WTC11 (cell line): ENCODE results near the gene ZNF235.

Experiments
- ATF2 ChIP-seq: sonication (generic); formaldehyde crosslinking; IDR thresholded peaks from 2 replicates; pipeline ENCODE4 v1.8.1; 2022; ENCODE audit warnings: low read depth, missing genetic modification reagents, borderline replicate concordance
- ATF6 ChIP-seq: sonication (generic); formaldehyde crosslinking; IDR thresholded peaks from 2 replicates; pipeline ENCODE4 v1.8.1; 2023; ENCODE audit warnings: mild to moderate bottlenecking, missing genetic modification reagents
- CBFB ChIP-seq: sonication (generic); formaldehyde crosslinking; IDR thresholded peaks from 2 replicates; pipeline ENCODE4 v1.8.1; 2022; ENCODE audit warnings: mild to moderate bottlenecking, low read depth, missing genetic modification reagents
- E2F5 ChIP-seq: sonication (generic); formaldehyde crosslinking; IDR thresholded peaks from 2 replicates; pipeline ENCODE4 v1.8.1; 2022; ENCODE audit warnings: mild to moderate bottlenecking, moderate library complexity, missing genetic modification reagents
- JUN ChIP-seq: sonication (generic); formaldehyde crosslinking; IDR thresholded peaks from 2 replicates; pipeline ENCODE4 v1.8.0; 2023; ENCODE audit warnings: mild to moderate bottlenecking, missing genetic modification reagents
- SMAD3 ChIP-seq: sonication (generic); formaldehyde crosslinking; IDR thresholded peaks from 2 replicates; pipeline ENCODE4 v1.8.0; 2022; ENCODE audit warnings: missing genetic modification reagents, mild to moderate bottlenecking, borderline replicate concordance
- SP1 ChIP-seq: sonication (generic); formaldehyde crosslinking; conservative IDR thresholded peaks from 2 replicates; pipeline ENCODE4 v1.8.1; 2022; ENCODE audit warnings: missing genetic modification reagents
- ZNF121 ChIP-seq: sonication (generic); formaldehyde crosslinking; IDR thresholded peaks from 2 replicates; pipeline ENCODE4 v1.8.0; 2023; ENCODE audit warnings: missing genetic modification reagents
- ZNF263 ChIP-seq: sonication (generic); formaldehyde crosslinking; IDR thresholded peaks from 2 replicates; pipeline ENCODE4 v1.8.1; 2022; ENCODE audit warnings: low read depth, mild to moderate bottlenecking, moderate library complexity, missing genetic modification reagents
- TF ChIP-seq, protein P1 (sequence below): sonication (generic); formaldehyde crosslinking; IDR thresholded peaks from 2 replicates; pipeline ENCODE4 v1.8.0; 2023; ENCODE audit warnings: missing genetic modification reagents
- TF ChIP-seq, protein P2 (sequence below): fragments of 200-600 bp; IDR thresholded peaks from 2 replicates; pipeline ENCODE4 v1.8.0; 2022; ENCODE audit warnings: antibody characterized with exemption
- TF ChIP-seq, protein P3 (sequence below): sonication (generic); formaldehyde crosslinking; IDR thresholded peaks from 2 replicates; pipeline ENCODE4 v1.8.1; 2022; ENCODE audit warnings: missing genetic modification reagents, borderline replicate concordance
- TF ChIP-seq, protein P4 (sequence below): sonication (generic); formaldehyde crosslinking; IDR thresholded peaks from 2 replicates; pipeline ENCODE4 v1.8.0; 2022; ENCODE audit warnings: mild to moderate bottlenecking, missing genetic modification reagents

DNA sequence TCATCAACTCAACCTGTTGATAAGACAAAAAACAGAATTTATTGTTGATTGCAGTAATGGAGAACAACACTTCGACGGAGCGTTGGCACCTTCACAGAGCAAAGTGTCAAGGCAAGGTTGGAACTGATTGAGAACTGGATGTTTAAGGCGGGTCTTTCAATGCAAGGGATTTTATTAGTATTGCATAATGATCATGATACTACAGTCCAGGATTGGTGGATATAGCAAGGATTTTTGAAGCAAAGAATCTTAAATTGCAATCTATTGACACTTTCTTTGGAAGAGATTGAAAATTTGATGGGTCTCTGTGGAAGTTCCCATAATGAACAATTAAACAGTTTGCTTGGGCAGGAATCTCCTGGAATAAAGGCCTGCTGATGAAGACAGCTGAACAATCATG lies 632 bp upstream of the ZNF235 start:
- no peak for TF ChIP-seq ZNF263
- TF ChIP-seq, protein P1, sequence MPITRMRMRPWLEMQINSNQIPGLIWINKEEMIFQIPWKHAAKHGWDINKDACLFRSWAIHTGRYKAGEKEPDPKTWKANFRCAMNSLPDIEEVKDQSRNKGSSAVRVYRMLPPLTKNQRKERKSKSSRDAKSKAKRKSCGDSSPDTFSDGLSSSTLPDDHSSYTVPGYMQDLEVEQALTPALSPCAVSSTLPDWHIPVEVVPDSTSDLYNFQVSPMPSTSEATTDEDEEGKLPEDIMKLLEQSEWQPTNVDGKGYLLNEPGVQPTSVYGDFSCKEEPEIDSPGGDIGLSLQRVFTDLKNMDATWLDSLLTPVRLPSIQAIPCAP, result no peak
- TF ChIP-seq SMAD3 (CRISPR knock-in tag), result no peak
- TF ChIP-seq, protein P2, sequence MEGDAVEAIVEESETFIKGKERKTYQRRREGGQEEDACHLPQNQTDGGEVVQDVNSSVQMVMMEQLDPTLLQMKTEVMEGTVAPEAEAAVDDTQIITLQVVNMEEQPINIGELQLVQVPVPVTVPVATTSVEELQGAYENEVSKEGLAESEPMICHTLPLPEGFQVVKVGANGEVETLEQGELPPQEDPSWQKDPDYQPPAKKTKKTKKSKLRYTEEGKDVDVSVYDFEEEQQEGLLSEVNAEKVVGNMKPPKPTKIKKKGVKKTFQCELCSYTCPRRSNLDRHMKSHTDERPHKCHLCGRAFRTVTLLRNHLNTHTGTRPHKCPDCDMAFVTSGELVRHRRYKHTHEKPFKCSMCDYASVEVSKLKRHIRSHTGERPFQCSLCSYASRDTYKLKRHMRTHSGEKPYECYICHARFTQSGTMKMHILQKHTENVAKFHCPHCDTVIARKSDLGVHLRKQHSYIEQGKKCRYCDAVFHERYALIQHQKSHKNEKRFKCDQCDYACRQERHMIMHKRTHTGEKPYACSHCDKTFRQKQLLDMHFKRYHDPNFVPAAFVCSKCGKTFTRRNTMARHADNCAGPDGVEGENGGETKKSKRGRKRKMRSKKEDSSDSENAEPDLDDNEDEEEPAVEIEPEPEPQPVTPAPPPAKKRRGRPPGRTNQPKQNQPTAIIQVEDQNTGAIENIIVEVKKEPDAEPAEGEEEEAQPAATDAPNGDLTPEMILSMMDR, result no peak
- no peak for TF ChIP-seq ATF6 (CRISPR knock-in tag)
- TF ChIP-seq SP1 (CRISPR knock-in tag), result no peak
- TF ChIP-seq ZNF121, result no peak
- TF ChIP-seq, protein P3, sequence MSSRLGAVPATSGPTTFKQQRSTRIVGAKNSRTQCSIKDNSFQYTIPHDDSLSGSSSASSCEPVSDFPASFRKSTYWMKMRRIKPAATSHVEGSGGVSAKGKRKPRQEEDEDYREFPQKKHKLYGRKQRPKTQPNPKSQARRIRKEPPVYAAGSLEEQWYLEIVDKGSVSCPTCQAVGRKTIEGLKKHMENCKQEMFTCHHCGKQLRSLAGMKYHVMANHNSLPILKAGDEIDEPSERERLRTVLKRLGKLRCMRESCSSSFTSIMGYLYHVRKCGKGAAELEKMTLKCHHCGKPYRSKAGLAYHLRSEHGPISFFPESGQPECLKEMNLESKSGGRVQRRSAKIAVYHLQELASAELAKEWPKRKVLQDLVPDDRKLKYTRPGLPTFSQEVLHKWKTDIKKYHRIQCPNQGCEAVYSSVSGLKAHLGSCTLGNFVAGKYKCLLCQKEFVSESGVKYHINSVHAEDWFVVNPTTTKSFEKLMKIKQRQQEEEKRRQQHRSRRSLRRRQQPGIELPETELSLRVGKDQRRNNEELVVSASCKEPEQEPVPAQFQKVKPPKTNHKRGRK (CRISPR knock-in tag), result no peak
- no peak for TF ChIP-seq CBFB
- TF ChIP-seq, protein P4, sequence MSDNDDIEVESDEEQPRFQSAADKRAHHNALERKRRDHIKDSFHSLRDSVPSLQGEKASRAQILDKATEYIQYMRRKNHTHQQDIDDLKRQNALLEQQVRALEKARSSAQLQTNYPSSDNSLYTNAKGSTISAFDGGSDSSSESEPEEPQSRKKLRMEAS (CRISPR knock-in tag), result no peak
- no peak for TF ChIP-seq JUN (CRISPR knock-in tag)
- TF ChIP-seq ATF2 (CRISPR knock-in tag), result no peak
- no peak for TF ChIP-seq E2F5 (CRISPR knock-in tag)
